Measurements from ENCODE around the gene HNRNPC. TPM values are rescaled to one million over a fixed set of nuclear protein-coding genes. Genes with fewer than 3 reads are reported as not detected.

Gene HNRNPC
- total RNA-seq, 1 donor from 2014 or later: 1,872 TPM

GRCh38 chr14:21162081-21162480 is 107.2 kb downstream of the HNRNPC start:
- no peak for DNase-seq (ENCODE audit: low spot score)
- TF ChIP-seq CTCF (IDR thresholded peaks at IDR 0.05) (no peak), EZH2 (IDR thresholded peaks at IDR 0.05) (no peak), EZH2phosphoT487 (IDR thresholded peaks at IDR 0.05) (no peak)
- H3K4me3 ChIP-seq: no peak overlapping the region
- no peaks in the 10 kb centered on the region for H3K9me3 ChIP-seq (ENCODE audit: low read depth)
- Mint-ChIP-seq H3K27ac (no peak overlapping the region), H3K27me3 (ENCODE audit: insufficient read depth, low read depth) (peaks cover 2% of the 10 kb centered on the region), H3K36me3 (no peaks in the 10 kb centered on the region), H3K4me3 (no peak overlapping the region), H3K9me3 (no peaks in the 10 kb centered on the region), H3K4me1 (no peaks in the 10 kb centered on the region)
- H3K4me1 ChIP-seq: no peaks in the 10 kb centered on the region
- H3K27me3 ChIP-seq: peaks cover 7% of the 10 kb centered on the region
- H3F3A ChIP-seq (ENCODE audit: low read depth): no peaks in the 10 kb centered on the region
- no peak overlapping the region for H3K4me2 ChIP-seq
- no peaks in the 10 kb centered on the region for H3K79me2 ChIP-seq (ENCODE audit: low read depth)
- H3K36me3 ChIP-seq: no peaks in the 10 kb centered on the region
- H3K27ac ChIP-seq: no peak overlapping the region
- H4K20me1 ChIP-seq (ENCODE audit: low read depth): no peaks in the 10 kb centered on the region
- no peak overlapping the region for H2AFZ ChIP-seq (replicated peaks)
- no peak overlapping the region for H3K9ac ChIP-seq

GRCh38 chr14:21160061-21160610 is 109.1 kb downstream of the HNRNPC start:
- Mint-ChIP-seq H3K27ac (no peak overlapping the region), H3K27me3 (ENCODE audit: insufficient read depth, low read depth) (peaks cover 2% of the 10 kb centered on the region), H3K4me3 (no peak overlapping the region), H3K9me3 (no peaks in the 10 kb centered on the region), H3K4me1 (no peaks in the 10 kb centered on the region), H3K36me3 (no peaks in the 10 kb centered on the region)
- Histone ChIP-seq H3K79me2 (ENCODE audit: low read depth) (no peaks in the 10 kb centered on the region), H3K27ac (no peak overlapping the region), H3K9me3 (ENCODE audit: low read depth) (no peaks in the 10 kb centered on the region), H3K36me3 (no peaks in the 10 kb centered on the region), H3K4me2 (no peak overlapping the region), H3K4me1 (no peaks in the 10 kb centered on the region), H3K9ac (no peak overlapping the region), H3K27me3 (peaks cover 7% of the 10 kb centered on the region), H4K20me1 (ENCODE audit: low read depth) (no peaks in the 10 kb centered on the region), H3K4me3 (no peak overlapping the region), H2AFZ (replicated peaks) (no peak overlapping the region), H3F3A (ENCODE audit: low read depth) (no peaks in the 10 kb centered on the region)
- TF ChIP-seq EZH2phosphoT487 (IDR thresholded peaks at IDR 0.05) (no peak), EZH2 (IDR thresholded peaks at IDR 0.05) (no peak), CTCF (IDR thresholded peaks at IDR 0.05) (no peak)
- no peak for DNase-seq (ENCODE audit: low spot score)

Other genes starting within 250 kb of the HNRNPC start
- 1.3 and 2.0 TPM in 2 replicates for gene NDRG2, start 244.4 kb downstream of the HNRNPC start, total RNA-seq (ENCODE audit: low replicate concordance)
- not detected in 2 replicates for gene TPPP2, start 239.2 kb downstream of the HNRNPC start, total RNA-seq (ENCODE audit: low replicate concordance)
- 0.12 TPM in 1 of 2 replicates, not detected in the other for gene RNASE13, start 234.6 kb downstream of the HNRNPC start, total RNA-seq (ENCODE audit: low replicate concordance)
- not detected in 2 replicates for gene RNASE7, start 227.1 kb downstream of the HNRNPC start, total RNA-seq (ENCODE audit: low replicate concordance)
- gene RNASE8, start 211.6 kb downstream of the HNRNPC start, total RNA-seq (ENCODE audit: low replicate concordance): not detected in 2 replicates
- 15.0 and 46.0 TPM in 2 replicates for gene ARHGEF40, start 199.1 kb downstream of the HNRNPC start, total RNA-seq (ENCODE audit: low replicate concordance)
- 46.2 and 231 TPM in 2 replicates for gene ZNF219, start 170.8 kb downstream of the HNRNPC start, total RNA-seq (ENCODE audit: low replicate concordance)
- gene TMEM253, start 168.4 kb downstream of the HNRNPC start, total RNA-seq (ENCODE audit: low replicate concordance): 0.22 and 1.3 TPM in 2 replicates
- under 0.01 TPM in 1 of 2 replicates, not detected in the other for gene OR5AU1, start 113.4 kb downstream of the HNRNPC start, total RNA-seq (ENCODE audit: low replicate concordance)
- 0.47 and 3.4 TPM in 2 replicates for gene RPGRIP1, start 10.6 kb upstream of the HNRNPC start, total RNA-seq (ENCODE audit: low replicate concordance)
- 195 and 198 TPM in 2 replicates for gene SUPT16H, start 114.6 kb upstream of the HNRNPC start, total RNA-seq (ENCODE audit: low replicate concordance)
- 72.5 and 81.1 TPM in 2 replicates for gene CHD8, start 186.7 kb upstream of the HNRNPC start, total RNA-seq (ENCODE audit: low replicate concordance)
- gene RAB2B, start 207.5 kb upstream of the HNRNPC start, total RNA-seq (ENCODE audit: low replicate concordance): 38.5 and 54.2 TPM in 2 replicates
- 34.2 and 35.7 TPM in 2 replicates for gene TOX4, start 207.8 kb upstream of the HNRNPC start, total RNA-seq (ENCODE audit: low replicate concordance)
- gene METTL3, start 241.9 kb upstream of the HNRNPC start, total RNA-seq (ENCODE audit: low replicate concordance): 99.5 and 108 TPM in 2 replicates

Data from neural progenitor cell (in vitro differentiated cells).